Testis (tissue), 2 donors: Measurements from ENCODE around the gene MRPL28.

Source experiments
- POLR2A ChIP-seq: fragments of 450-650 bp; IDR thresholded peaks from one replicate; pipeline ENCODE4 v1.6.1; 2017; ENCODE audit warnings: antibody characterized with exemption, mild to moderate bottlenecking, moderate library complexity
- TF ChIP-seq, protein P1 (sequence below), 3 experiments: fragments of 450-650 bp in 2 of 3; fragments of 200-600 bp in 1 of 3; sonication (generic) in 1 of 3; IDR thresholded peaks; one replicate each; pipeline ENCODE4 v1.5.1; 2016 to 2019; ENCODE audit warnings: antibody characterized with exemption in 3 of 3, mild to moderate bottlenecking in 2 of 3, moderate library complexity in 1 of 3

DNA sequence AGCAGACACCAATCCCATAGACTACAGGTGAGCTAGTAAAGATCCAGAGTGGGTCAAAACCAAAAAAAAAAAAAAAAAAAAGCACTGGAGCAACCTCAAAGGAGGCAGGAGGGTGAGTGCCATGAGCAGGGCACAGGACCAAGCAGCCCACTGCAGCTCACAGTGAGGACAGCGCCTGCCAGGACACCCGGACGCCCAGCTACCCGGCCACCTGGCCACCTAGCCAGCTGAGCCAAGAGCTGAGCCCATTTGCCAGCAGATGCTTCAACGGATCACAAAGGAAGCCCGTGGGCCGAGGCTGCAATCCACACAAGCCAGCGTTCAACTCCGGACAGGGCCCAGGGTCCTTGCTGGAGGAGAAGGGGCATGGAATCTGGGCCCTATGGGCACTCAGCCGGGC, 32.9 kb downstream of the MRPL28 start:
- TF ChIP-seq, protein P1, sequence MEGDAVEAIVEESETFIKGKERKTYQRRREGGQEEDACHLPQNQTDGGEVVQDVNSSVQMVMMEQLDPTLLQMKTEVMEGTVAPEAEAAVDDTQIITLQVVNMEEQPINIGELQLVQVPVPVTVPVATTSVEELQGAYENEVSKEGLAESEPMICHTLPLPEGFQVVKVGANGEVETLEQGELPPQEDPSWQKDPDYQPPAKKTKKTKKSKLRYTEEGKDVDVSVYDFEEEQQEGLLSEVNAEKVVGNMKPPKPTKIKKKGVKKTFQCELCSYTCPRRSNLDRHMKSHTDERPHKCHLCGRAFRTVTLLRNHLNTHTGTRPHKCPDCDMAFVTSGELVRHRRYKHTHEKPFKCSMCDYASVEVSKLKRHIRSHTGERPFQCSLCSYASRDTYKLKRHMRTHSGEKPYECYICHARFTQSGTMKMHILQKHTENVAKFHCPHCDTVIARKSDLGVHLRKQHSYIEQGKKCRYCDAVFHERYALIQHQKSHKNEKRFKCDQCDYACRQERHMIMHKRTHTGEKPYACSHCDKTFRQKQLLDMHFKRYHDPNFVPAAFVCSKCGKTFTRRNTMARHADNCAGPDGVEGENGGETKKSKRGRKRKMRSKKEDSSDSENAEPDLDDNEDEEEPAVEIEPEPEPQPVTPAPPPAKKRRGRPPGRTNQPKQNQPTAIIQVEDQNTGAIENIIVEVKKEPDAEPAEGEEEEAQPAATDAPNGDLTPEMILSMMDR (IDR thresholded peaks at IDR 0.05): no peak
- TF ChIP-seq POLR2A: no peak
